Fibroblast of peridontal ligament (primary cell): Measurements from ENCODE around the gene GSS.
A peak's percentile ranks its signal among the peaks of the same experiment; 100 is the strongest.

ENCODE experiments used
- DNase-seq: peaks from one replicate; pipeline ENCODE4 v3.0.0-alpha.2; 2010; ENCODE audit errors: extremely low read depth

Gene GSS

GRCh38 chr20:34955231-34956040, at the start of gene GSS, which contains the start of gene MYH7B:
Gene GSS, minus strand, starts transcription at chr20:34955806. Its CDS starts 3,954 bp downstream, at chr20:34951852.
Gene MYH7B, plus strand, starts transcription at chr20:34955868. Its CDS starts 22,138 bp downstream, at chr20:34978006.
- DNase-seq = peak; percentile 94

- no peak for DNase-seq
Measured at GRCh38 chr20:35004749-35005462, 49.3 kb upstream of the GSS start.

GRCh38 chr20:35004051-35004725, 48.6 kb upstream of the GSS start:
- no peak for DNase-seq

- DNase-seq = no peak
Measured at GRCh38 chr20:35003211-35004031, 47.8 kb upstream of the GSS start.

GRCh38 chr20:35002426-35003210, 47.0 kb upstream of the GSS start:
- DNase-seq = no peak

GRCh38 chr20:35001596-35002362, 46.2 kb upstream of the GSS start:
- no peak for DNase-seq

GRCh38 chr20:35000922-35001595, 45.5 kb upstream of the GSS start:
- DNase-seq = no peak

- DNase-seq = no peak
Measured at GRCh38 chr20:35000311-35000921, 44.8 kb upstream of the GSS start.

GRCh38 chr20:34999782-35000181, 44.2 kb upstream of the GSS start:
- DNase-seq = no peak

- no peak for DNase-seq
Measured at GRCh38 chr20:34999021-34999451, 43.4 kb upstream of the GSS start.

- DNase-seq = no peak
Measured at GRCh38 chr20:34998331-34998950, 42.8 kb upstream of the GSS start.

GRCh38 chr20:34997774-34998173, 42.2 kb upstream of the GSS start:
- no peak for DNase-seq

- DNase-seq = no peak
Measured at GRCh38 chr20:34997131-34997561, 41.5 kb upstream of the GSS start.

- no peak for DNase-seq
Measured at GRCh38 chr20:34996243-34997028, 40.8 kb upstream of the GSS start.

- no peak for DNase-seq
Measured at GRCh38 chr20:34995696-34996095, 40.1 kb upstream of the GSS start.

- no peak for DNase-seq
Measured at GRCh38 chr20:34995192-34995591, 39.6 kb upstream of the GSS start.

GRCh38 chr20:34994509-34995131, 39.0 kb upstream of the GSS start:
- no peak for DNase-seq
